NOMO-1 (cell line): ENCODE data around the gene XCL2.
"Not testable (repeated sequence)": the region's sequence is repeated elsewhere in the genome, so short reads cannot be mapped to it uniquely, and the experiment has no call there.

ENCODE experiments used
- DNase-seq, 2 experiments: peaks; one replicate each; lab custom pipeline; 2025; ENCODE audit not compliant: unreplicated experiment in 2 of 2; lab: John Stamatoyannopoulos, UW

XCL2 gene

DNA sequence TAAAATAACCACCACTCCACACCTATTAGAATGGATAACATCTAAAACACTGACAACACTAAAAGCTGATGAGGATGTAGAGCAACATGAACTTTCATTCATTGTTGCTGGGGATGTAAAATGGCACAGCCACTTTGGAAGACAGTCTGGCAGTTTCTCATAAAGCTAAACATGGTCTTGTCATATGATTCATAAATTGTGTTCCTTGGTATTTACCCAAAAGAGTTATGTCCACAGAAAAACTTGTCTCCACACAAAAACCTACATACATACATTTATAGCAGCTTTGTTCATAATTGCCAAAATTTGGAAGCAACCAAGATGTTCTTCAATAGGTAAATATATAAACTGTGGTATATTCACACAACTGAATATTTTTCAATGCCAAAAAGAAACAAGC is 16.6 kb upstream of the XCL2 start:
- DNase-seq, result no peak

- no peak for DNase-seq
Observed at GRCh38 chr1:168556647-168557046, 12.8 kb upstream of the XCL2 start.

DNA sequence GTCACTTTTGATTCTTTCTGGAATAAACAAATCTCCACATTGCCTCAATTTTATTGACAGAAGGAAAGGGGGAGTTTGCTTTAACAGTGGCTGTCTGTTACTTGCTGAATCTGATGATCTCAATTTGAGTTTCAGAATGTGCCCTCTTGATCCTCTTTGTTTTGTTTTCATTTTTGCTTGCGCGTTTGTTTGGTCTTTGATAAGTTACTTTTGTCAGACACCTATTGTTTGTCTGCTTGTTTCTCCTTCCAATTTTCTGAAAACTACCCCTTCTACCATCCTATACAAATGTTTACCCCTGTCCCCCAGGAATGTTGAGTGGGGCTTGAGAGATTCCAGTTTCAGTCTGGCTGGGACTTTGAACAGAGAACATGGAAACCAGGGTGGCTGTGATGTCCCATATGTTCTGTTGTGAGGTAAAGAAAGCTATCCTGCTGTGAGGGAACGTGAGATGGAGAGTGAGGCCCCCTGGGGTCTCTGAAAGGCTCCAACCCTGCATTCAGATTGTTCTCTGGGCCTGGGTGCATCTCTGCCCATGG is 11.8 kb upstream of the XCL2 start:
- DNase-seq, result no peak

DNA sequence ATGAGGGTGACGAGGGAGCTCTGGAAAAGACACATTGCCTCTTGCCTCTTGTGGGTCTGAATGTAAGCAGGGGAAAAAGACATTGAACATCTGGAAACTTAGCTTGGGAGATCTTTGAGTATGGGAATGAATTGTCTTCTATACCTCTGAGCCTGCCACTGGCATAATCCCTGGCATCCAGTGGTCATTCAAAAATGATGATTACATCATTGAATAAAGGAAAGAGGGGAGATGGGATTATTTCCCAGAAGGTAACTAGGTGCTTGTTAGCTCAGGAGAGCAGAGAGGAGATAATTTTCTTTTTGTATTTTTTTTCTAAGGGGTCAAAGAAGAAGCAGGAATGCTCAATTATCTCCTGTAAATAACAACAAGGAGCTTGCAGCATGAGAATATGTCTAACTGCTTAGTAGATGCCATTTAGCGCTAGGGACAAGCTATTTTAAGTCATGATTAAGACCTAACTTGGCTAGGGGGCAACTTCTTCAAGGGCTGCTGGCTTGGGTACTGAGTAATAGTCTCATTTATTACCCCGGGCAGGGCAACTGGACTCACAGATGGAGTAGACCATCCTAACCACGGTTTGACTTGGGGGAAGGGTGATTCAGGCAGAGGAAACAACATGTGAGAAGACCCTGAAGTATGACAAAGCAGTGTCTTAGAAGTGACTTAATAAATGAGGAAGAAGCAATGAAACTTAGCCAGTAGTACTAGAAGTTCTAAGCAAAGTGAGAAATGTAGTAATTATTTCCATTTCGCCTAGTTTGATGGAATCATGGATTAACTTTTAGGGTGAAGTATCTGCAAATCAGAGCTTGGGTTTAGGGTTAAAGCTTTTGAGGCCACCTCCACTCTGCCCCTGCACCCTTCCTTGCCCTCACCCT is 11.0 kb upstream of the XCL2 start:
- peak in 1 of 2 experiments; percentile 62 for DNase-seq

DNA sequence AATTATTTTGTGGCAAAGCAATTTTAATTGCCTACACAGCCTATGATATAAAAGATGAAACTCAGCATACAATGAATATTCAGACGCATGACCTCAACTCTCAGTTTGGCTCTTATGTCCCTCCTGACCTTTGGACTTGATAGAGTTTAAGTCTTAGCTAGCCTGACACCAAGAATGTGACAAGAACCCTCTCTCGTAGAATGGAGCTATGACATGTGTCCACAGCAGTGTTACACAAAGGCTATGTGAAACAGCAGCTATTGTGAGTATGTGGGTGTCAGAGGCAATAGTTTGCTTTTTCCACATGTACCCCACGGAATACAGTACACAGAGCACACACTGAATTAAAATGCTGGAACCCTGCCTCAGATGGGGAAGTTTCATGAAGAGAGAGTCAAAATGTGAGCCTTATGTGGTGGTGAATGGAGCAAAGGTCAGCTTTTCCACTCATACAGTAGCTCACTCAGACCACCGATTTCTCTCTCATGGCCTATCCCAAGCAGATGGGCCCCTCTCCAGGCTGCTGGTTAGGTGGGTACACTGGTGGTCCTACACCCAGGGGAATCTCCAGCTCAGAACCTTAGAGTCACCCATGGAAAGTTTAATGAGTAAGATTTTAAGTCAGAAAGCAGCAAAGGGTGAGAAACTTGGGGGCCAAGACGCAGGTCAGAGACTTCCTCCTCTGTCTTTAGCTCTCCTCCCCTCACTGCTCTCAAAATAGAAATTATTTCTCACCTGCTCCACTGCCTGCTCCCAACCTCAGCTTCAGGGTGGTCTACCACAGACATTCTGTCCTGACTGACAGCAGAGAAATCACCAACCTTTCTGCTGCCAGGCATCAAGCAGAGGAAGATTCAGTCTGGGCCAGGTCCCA is 10.1 kb upstream of the XCL2 start:
- DNase-seq, result peak in 1 of 2 experiments; percentile 17

DNA sequence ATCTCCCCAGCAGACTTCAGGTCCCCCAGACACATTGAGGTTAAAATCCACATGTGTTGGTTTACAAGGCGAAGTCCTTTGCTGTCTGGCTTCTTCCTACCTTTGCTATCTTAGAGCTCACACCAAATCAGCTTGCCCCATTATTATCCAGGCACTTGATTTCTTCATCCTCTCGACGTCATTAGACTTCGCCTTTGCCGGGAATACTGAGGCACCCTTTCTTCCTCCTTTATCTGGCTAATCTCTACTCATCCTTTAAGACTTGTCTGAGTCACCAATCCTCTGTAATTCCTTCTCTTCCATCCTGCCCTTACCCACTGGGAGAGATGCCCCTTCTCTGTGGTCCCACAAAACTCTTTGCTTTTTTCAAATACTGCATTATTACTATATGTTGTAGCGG is 9.2 kb upstream of the XCL2 start:
- DNase-seq, result no peak

GRCh38 chr1:168551688-168552087 is 7.9 kb upstream of the XCL2 start:
- no peak for DNase-seq

DNA sequence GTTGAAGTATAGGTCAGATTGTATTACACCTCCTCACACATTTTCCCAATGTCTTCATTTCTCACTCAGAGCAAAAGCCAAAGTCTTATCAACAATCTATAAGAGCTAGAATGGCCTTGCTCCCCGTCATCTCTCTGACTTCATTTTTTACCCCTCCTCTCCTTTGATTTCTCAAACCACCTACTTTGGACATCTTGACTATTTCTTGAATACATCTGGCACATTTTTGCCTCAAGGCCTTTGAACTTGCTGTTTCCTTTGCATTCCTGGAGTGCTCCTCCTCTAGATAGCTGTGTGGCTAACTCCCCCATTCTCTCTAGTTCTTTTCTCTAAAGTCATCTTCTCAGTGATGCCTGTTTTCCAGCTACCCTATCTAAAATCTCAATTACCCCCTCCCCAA is 7.2 kb upstream of the XCL2 start:
- no peak for DNase-seq

GRCh38 chr1:168546553-168546895 is 2.7 kb upstream of the XCL2 start:
- not testable (repeated sequence) for DNase-seq

DNA sequence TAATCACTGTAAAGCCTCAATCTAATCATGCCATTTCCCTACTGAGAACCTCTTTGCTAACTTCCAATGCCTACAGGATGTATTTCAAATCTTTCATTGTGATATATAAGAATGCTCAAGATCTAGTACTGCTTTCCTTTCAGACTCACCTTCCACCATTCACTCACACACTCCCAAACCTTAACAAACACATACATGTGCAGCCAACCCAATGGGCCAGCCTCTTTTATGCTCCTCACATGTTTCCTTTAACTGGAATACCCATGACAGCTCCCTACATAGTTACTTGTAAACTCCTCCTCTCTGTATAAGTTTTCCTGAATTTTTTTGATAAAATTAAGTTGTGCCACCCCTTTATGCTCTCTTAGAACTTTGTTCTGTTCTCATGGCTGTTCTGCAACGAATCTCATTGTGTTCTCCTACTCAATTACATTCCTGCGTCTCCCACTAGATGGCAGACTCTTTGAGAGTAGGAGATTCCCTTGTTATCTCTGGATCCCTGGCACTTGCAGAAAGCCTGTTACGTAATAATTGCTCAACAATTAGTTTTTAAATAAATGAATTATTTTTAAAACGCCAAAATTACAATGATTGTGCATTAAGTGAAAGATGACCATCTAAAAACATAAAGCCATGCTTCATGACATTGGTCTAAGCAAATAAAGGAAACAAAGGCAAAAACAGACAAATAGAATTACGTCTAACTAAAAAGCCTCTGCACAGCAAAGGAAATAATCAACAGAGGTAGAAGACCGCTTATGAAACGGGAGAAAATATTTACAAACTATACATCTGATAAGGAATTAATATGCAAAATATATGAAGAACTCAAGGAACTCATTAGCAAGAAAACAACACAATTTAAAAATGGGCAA is 2.1 kb upstream of the XCL2 start:
- peak in 1 of 2 experiments; percentile 33 for DNase-seq

GRCh38 chr1:168542978-168543377 is 819 bp downstream of the XCL2 start:
- DNase-seq, result not testable (repeated sequence)

GRCh38 chr1:168540798-168541197 is 3.0 kb downstream of the XCL2 start:
- DNase-seq, result not testable (repeated sequence)

DNA sequence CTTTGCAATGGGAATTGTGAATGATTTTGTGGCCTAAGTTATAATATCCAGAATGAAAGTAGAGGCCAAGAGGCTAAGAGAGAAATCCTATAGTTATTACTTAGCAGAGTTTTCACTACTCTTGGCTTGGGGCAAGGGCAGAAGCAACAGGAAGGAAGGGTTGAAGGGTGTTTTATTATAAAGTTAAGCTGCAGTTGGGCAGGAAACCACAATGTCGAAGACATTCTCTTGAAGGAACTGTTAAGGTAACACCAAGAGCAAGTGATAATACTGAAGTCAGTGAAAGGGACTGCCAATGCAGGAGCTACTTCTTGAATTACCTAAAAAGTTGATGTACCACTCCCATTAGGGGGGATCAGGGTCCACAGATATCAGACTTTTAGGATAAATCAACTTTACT is 8.3 kb downstream of the XCL2 start:
- DNase-seq, result peak; percentile 83 to 90

GRCh38 chr1:168531615-168532345 is 12.0 kb downstream of the XCL2 start:
- DNase-seq, result no peak

DNA sequence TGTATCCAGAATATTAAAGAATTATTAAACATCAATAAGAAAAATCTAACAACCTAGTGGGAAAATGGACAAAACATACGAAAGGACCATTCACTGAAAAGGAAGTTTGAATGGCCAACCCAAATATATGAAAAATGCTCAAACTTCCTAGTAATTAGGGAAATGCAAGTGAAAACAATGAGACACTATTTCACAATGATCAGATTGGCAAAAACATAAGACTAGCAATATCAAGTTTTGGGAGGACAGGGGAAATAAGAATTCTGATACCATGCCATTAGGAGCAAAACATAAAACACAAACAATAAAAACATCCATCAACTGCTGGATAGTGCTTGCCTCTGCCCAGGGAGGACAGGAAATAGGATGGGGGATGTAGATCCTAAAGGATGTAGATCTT is 14.3 kb downstream of the XCL2 start:
- DNase-seq, result peak; percentile 27 to 63

- DNase-seq, result no peak
Observed at GRCh38 chr1:168521401-168522000, 22.3 kb downstream of the XCL2 start.

- peak in 1 of 2 experiments; percentile 50 for DNase-seq
Observed at GRCh38 chr1:168520832-168521231, 23.0 kb downstream of the XCL2 start.

- peak; percentile 32 to 68 for DNase-seq
Observed at GRCh38 chr1:168520052-168520751, 23.6 kb downstream of the XCL2 start.

DNA sequence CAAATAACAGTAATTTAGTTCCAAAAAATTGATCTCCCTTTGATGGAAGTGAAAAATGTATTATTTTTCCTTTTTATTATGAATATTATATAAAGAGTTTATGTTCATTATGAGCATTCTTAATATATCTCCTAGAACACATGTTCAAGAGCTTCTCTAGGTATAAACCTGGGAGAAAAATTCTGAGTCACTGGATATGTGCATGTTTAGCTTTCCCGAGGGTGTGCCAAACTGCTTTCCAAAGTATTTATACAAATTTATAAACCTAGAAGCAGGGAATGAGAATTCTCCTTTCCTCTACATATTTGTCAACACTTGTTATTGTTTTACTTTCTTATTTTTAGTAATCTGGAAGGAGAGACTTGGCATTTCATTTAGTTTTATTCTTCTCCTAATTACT is 25.0 kb downstream of the XCL2 start:
- DNase-seq, result no peak
